Stimulated activated CD4-positive, alpha-beta T cell treated with anti-CD3 and anti-CD28 coated beads, TNF-alpha, amount 100 ng/mL, for 1 hour (primary cell): ENCODE results near the gene ACTL10.

Experiments
- DNase-seq, 3 donors: peaks; one replicate each; pipeline ENCODE4 v3.0.0-alpha.2; 2020; ENCODE audit warnings: low read depth in 3 of 3, low spot score in 1 of 3

The ACTL10 gene

GRCh38 chr20:33663161-33664084, 3.3 kb upstream of the ACTL10 start:
- DNase-seq = peak in 2 of 3 donors; percentile 64 to 73

DNA sequence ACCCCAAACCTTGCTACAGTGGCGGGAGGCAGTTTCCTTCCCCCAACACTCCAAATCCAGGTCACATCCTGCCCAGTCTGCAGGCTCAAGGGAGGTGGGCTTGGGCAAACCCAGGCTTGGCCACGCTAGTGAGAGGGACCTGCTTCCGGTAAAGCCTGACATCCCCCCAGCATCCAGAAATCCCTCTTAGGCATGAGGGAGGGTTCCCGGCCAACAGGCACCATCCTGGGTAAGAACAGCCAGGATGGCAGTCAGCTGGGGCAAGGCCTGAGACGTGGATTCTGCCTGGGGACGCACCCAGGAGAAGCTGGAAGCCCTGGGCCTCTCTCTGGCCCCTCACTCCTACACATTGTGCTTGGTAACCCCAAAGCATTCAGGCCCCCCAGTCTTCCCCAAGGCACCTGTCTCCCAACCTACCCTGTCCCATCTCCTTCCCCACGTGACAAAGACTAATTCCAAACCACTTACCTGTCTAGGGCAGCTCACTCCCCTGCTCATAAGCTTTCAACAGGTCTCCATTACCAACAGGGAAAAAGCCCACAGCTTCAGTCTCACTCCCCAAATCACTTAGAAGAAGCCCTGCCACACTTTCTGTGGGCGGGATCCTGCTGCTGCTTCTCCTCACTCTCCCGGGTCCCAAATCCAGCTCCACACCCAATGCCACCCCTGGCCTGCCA, 2.5 kb upstream of the ACTL10 start:
- DNase-seq = no peak

- no peak for DNase-seq
Measured at GRCh38 chr20:33664762-33665144, 2.0 kb upstream of the ACTL10 start.

GRCh38 chr20:33667245-33667675, 517 bp downstream of the ACTL10 start:
- no peak for DNase-seq

DNA sequence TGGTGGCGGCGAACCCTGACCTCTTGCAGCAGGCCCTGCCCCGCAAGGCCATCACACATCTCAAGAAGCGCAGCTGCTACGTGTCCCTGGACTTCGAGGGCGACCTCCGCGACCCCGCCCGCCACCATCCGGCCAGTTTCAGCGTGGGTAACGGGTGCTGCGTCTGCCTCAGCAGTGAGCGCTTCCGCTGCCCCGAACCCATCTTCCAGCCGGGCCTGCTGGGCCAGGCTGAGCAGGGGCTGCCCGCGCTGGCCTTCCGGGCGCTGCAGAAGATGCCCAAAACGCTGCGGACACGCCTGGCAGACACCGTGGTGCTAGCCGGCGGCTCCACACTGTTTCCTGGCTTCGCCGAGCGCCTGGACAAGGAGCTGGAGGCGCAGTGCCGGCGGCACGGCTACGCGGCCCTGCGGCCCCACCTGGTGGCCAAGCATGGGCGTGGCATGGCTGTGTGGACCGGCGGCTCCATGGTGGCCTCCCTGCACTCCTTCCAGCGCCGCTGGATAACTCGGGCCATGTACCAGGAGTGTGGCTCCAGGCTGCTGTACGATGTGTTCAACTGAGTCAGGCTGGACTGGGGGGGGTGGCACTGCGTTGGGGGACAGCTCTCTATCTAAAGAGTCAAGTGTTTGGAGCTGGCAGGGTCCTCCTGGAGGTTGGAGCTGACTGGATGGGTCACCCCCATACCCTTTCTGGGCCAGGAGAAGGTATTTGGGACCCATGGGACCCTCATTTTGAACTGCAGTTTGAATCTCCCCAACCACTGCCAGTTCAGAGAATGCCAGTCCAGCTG, 1.1 kb downstream of the ACTL10 start:
- DNase-seq = peak; percentile 31 to 66 (median 61)

DNA sequence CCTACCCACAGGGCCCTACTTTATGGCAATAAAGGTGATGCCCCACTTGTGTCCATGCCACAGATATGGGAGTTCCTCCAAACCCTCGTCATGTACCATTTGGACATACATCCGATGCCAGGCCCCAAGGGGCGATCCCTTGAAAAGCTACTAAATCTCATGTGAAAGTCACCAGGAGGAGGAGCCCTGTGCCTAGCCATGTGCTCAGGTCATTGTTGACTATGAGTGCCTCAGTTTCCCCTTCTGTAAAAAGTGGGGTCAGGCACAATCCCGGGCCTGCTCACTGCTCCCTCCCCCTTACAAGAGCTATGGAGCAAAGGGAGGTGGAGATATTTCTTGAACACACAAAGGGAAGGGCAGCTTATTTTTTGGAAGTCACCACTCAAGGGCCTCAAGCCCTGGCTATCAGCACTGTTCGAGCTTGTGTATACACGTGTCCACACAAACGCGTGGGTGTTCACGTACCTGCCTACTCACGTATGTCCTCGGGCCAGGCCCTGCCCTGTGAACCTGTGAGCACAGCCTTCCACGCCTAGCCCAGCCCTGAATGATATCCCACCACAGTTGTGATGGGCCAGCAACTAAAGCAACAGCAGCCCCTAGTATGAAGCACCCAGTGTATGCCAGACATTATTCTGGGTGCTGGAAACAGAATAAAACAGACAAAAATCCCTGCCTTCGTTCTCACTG, 1.9 kb downstream of the ACTL10 start:
- no peak for DNase-seq

GRCh38 chr20:33669224-33669623, 2.5 kb downstream of the ACTL10 start:
- DNase-seq = no peak

- no peak for DNase-seq
Measured at GRCh38 chr20:33669873-33670640, 3.3 kb downstream of the ACTL10 start.

- DNase-seq = no peak
Measured at GRCh38 chr20:33670715-33671499, 4.2 kb downstream of the ACTL10 start.

- DNase-seq = no peak
Measured at GRCh38 chr20:33671573-33672288, 5.0 kb downstream of the ACTL10 start.

- DNase-seq = no peak
Measured at GRCh38 chr20:33672426-33673113, 5.8 kb downstream of the ACTL10 start.

DNA sequence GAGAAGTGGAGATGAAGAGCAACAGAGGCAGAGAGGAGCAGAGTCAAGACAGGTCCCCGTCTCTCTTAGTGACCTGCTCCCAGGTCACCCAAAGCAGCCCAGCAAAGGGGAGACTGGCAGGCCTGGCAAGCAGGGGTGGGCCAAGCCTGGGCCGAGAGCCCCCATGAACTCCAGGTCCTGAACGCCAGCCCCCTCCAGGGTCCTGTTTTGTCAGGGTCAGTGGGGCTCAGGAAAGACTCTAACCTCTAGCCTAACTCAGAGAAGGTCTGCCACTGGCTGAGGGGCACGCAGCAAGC, 6.3 kb downstream of the ACTL10 start:
- DNase-seq = no peak

GRCh38 chr20:33673410-33674293, 6.9 kb downstream of the ACTL10 start:
- no peak for DNase-seq

DNA sequence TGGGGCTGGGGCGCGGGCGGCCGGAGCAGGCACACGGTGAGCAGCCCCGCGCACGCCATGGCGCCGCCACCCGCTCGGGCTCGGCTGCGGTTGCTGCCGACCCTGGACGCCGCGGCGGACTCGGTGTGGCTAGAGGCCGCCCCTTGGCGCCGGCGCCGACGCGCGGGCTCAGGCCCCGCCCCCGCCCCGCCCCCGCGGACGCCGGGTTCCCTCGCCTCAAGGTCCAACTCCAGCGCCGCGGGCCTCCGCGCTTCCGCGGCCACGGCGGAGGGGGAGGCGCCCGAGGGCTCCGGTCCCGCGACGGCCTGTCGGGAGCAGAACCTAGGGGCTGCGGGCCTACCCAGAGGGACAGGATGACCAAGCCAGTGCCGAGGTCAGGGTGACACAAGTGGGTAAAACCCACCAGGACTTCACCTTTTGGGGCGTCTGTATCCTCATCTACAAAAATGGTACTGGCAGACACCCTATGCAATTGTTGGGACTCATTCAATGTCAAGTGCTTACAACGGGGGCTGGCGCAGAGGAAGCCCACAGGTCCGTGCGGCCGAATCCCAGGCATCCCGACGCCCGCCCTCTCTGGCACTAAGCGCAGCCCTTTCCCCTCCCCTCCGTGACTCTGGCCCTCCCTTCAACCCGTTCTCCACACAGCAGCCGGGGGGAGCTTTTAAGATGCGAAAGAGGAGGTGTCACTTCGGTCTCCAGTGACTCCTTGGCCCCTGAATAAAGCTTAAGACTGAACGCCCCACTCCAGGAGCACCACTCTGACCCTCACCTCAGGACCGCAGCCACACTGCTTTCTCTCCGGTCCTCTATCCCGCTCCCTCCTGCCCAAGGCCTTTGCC, 7.8 kb downstream of the ACTL10 start, which contains the start of gene NECAB3:
NECAB3 (minus strand) TSS at position 135 of the 842 bp plus-strand sequence; CDS start at position 59, 76 bp downstream.
- DNase-seq = peak in 1 of 3 donors; percentile 53

DNA sequence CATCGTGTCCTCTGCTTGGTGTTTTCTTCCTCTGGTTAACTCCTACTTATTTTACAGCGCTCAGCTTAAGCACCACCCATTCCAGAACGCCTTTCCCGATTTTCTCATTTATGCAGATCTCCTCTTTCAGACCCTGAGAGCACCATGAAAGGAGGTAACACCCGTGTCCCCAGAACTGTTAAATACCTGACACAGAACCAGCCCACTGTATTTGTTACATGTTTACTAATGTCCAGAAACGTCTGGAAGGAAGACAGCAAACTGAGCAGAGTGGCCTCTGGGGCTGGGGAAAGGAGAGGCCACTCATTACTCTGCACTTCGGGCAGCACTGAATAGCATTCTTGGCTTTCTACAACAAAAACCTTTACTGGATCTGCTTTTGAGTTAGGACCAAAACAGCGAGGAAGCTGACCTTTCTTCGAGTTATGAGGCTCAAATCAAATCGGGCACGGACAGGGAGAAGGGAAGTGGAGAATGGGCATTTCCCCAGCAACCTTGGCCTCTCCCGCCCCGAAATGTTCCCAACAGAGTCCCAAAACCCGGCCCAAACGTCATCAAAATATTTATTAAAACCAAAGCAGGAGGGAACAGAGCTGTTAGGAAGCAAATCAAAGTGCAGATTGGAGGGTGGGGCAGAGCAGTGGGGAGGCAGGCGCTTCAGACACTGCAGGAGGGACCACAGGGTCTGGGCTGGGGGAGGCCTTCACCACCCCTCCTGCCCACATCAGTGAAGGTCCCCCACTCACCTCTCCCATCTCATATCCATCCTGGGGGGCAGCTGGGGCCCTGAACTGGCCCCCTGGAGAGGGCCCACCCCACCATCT, 8.6 kb downstream of the ACTL10 start:
- DNase-seq = no peak
